Cardiac muscle cell (in vitro differentiated cells and primary cell): ENCODE results near the gene AFTPH. TPM values are rescaled to one million over a fixed set of nuclear protein-coding genes. Genes with fewer than 3 reads are reported as not detected.
A peak's percentile ranks its signal among the peaks of the same experiment; 100 is the strongest.

Experiments
- DNase-seq, 2 donors: peaks; one replicate each; pipeline versions ENCODE4 v3.0.0 to v3.0.0-alpha.2; 2010 to 2017; ENCODE audit warnings: low read depth in 1 of 2, low spot score in 1 of 2
- H3K27ac ChIP-seq: fragments of 200-600 bp; sonication (generic); 2 replicates; pipeline ENCODE4 v1.5.1; 2016
- H3K27me3 ChIP-seq: fragments of 200-600 bp; sonication (generic); 2 replicates; pipeline ENCODE4 v1.6.0; 2016; ENCODE audit warnings: control low read depth
- H3K36me3 ChIP-seq: fragments of 200-600 bp; sonication (generic); 2 replicates; pipeline ENCODE4 v1.5.1; 2016; ENCODE audit warnings: control low read depth
- H3K4me1 ChIP-seq: fragments of 200-600 bp; sonication (generic); 2 replicates; pipeline ENCODE4 v1.8.1; 2017; ENCODE audit warnings: low read depth, mild to moderate bottlenecking, mixed run types
- H3K4me3 ChIP-seq: fragments of 200-600 bp; sonication (generic); 2 replicates; pipeline ENCODE4 v1.5.1; 2016; ENCODE audit warnings: mild to moderate bottlenecking
- H3K9me3 ChIP-seq: fragments of 200-600 bp; sonication (generic); 2 replicates; pipeline ENCODE4 v1.5.1; 2017; ENCODE audit warnings: low read depth, mild to moderate bottlenecking, control low read depth
- CTCF ChIP-seq: IDR thresholded peaks from 2 replicates; pipeline ENCODE4 v1.5.1; 2012; ENCODE audit warnings: low read depth, mild to moderate bottlenecking, low read length
- polyA plus RNA-seq: library from polyadenylated mRNA; unstranded; fragments of >200 nt; fragmentation: Nextera tagmentation; extraction: Ambion mirVana; gene quantifications from 2 replicates; pipeline ENCODE4 v1.2.1, GENCODE V29; 2016
- total RNA-seq: library from RNA; depleted of rRNA; stranded (reverse); fragments of >200 nt; gene quantifications from 2 replicates; pipeline ENCODE4 v1.2.3, GENCODE V29; 2016

AFTPH gene
- total and polyA plus RNA-seq, 2 experiments from 2014 or later, result 7.1 to 18.5 TPM

DNA sequence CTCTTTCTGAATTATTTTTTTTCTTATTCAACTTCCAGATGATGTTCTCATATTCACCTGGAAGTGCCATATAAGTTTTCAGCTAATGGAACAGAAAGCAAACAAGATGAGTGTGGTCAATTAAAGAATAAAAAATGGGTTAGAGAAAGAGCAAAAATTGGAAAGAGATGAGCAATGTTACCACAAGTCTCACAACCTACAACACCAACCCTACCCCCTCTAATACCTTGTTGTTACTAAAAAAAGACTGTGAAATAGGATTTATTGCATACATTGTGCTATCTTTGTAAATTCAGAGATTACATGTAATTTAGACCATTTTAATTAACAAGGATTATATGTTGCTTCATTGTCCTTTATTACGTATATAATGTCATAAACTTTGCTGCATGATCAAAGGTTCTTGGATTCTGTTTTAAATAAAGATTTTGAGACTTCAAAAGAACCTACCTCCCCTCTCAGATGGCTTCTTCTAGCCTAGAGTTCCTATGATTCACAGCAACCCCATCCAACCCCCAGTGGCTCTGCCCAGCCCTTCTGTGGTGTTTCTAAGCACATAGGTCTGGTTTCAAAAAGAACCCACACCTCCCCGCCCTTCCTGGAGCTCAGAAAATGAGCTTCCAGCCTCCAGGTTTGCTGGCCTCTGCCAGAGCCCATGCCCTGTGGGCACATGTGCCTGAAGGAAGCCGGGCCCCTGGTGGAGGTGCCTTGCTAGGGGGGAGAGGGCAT, 45.5 kb upstream of the AFTPH start:
- H3K9me3 ChIP-seq, result no peaks in the 10 kb centered on the region
- no peak overlapping the region for H3K4me3 ChIP-seq
- no peaks in the 10 kb centered on the region for H3K4me1 ChIP-seq
- TF ChIP-seq CTCF, result no peak
- no peaks in the 10 kb centered on the region for H3K27me3 ChIP-seq
- no peak overlapping the region for H3K27ac ChIP-seq
- DNase-seq, result no peak
- H3K36me3 ChIP-seq, result no peaks in the 10 kb centered on the region

GRCh38 chr2:64479259-64480117, 44.6 kb upstream of the AFTPH start:
- no peaks in the 10 kb centered on the region for H3K27me3 ChIP-seq
- H3K27ac ChIP-seq, result no peak overlapping the region
- H3K4me3 ChIP-seq, result no peak overlapping the region
- no peaks in the 10 kb centered on the region for H3K36me3 ChIP-seq
- no peak for DNase-seq
- TF ChIP-seq CTCF, result no peak
- no peaks in the 10 kb centered on the region for H3K9me3 ChIP-seq
- no peaks in the 10 kb centered on the region for H3K4me1 ChIP-seq

DNA sequence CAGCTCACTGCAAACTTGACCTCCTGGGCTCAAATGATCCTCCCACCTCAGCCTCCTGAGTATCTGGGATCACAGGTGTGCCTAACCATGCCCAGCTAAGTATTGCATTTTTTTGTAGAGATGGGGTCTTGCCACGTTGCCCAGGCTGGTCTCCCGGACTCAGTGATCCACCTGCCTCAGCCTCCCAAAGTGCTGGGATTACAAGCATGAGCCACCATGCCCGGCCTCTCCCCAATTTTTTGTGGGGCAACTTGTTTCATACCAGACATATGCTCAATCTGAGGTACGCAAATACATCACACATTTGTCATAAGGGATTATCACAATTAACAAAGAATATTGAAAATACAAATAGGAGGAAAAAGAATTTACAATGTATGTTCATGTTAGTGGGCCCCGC, 42.5 kb upstream of the AFTPH start:
- DNase-seq, result no peak
- Histone ChIP-seq H3K36me3 (no peaks in the 10 kb centered on the region), H3K4me3 (no peak overlapping the region), H3K4me1 (no peaks in the 10 kb centered on the region), H3K9me3 (no peaks in the 10 kb centered on the region), H3K27ac (no peak overlapping the region), H3K27me3 (no peaks in the 10 kb centered on the region)
- no peak for TF ChIP-seq CTCF

DNA sequence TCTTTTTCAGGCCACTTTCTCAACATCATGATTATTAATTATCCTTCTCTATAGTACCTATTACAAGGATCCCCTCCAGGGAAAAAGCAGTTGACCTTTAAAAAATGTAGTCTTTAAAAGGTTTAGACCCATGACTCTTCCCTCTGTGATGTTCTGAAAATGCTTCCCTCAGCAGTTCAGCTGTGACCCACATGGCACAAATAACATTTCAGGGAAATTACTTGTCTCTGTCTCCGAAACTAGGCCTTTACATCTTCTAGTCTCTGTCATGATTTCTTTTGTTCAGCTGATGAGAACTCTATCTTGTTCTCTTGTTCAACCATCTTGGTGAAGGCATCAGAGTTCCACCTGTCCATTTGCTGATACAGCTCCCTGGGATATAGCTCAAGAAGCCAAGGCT, 41.9 kb upstream of the AFTPH start:
- no peaks in the 10 kb centered on the region for H3K27me3 ChIP-seq
- no peaks in the 10 kb centered on the region for H3K9me3 ChIP-seq
- H3K36me3 ChIP-seq, result no peaks in the 10 kb centered on the region
- TF ChIP-seq CTCF, result no peak
- no peak overlapping the region for H3K4me3 ChIP-seq
- no peak overlapping the region for H3K27ac ChIP-seq
- H3K4me1 ChIP-seq, result no peaks in the 10 kb centered on the region
- no peak for DNase-seq

DNA sequence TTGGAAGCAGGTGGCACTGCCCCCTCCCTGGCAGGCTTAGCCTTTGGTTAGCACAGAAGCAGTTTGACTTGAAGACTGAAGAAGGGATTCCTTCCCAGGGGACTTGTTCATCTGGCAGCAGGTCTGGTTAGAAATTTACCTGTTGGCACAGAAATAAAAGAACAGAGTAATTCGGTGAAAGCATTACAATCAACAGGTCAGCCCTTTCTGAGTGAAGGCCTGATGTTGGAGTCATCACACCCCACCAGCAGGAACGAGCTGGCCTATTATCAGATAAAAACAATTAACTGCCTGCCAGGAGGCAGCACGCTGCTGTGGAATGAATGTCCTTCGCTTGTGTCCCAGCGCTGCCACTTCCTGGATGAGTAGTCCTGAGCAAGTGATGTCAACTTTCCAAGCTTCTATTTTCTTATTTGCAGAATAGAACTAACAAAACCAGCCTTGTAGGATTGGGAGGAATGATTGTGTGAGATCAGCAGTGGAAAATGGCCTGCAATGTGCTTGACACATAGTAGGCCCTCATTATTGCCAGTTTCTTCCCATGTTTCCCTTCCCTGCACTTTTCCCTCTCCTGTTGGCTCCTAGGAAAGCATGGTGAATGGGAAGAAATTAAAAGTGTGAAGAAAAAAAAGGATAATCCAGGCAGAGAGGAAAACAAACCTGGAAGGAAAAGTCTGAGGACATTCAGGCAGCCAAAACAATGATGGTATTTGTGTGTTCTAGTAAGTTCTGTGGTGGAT, 41.2 kb upstream of the AFTPH start:
- Histone ChIP-seq H3K36me3 (no peaks in the 10 kb centered on the region), H3K9me3 (no peaks in the 10 kb centered on the region), H3K4me1 (no peaks in the 10 kb centered on the region), H3K4me3 (no peak overlapping the region), H3K27ac (no peak overlapping the region), H3K27me3 (no peaks in the 10 kb centered on the region)
- peak; percentile 28 to 30 for DNase-seq
- TF ChIP-seq CTCF, result no peak
